ENCODE data around the gene IQCK. TPM values are rescaled to one million over a fixed set of nuclear protein-coding genes. Genes with fewer than 3 reads are reported as not detected.

Gene IQCK
- polyA plus RNA-seq, 2 of the 4 experiments (the other 2 are of a cell fraction), result 10.3 to 15.6 TPM

GRCh38 chr16:19766554-19766884 is 48.4 kb downstream of the IQCK start:
- no peak for TF ChIP-seq SMC3 (IDR thresholded peaks at IDR 0.05)
- TF ChIP-seq SREBF2 (IDR thresholded peaks at IDR 0.05), result no peak
- TF ChIP-seq ZC3H11A (IDR thresholded peaks at IDR 0.05), result no peak
- TF ChIP-seq TFCP2L1 (CRISPR knock-in tag; IDR thresholded peaks at IDR 0.05), result no peak
- no peak for TF ChIP-seq CHD2 (IDR thresholded peaks at IDR 0.05; ENCODE audit: low read length, partially characterized antibody)
- TF ChIP-seq FOSB (CRISPR knock-in tag; IDR thresholded peaks at IDR 0.05), result no peak
- TF ChIP-seq HOXB13 (CRISPR knock-in tag; IDR thresholded peaks at IDR 0.05; ENCODE audit: low read depth), result no peak
- POLR2A ChIA-PET, result no interaction called here

GRCh38 chr16:19766988-19767387 is 48.9 kb downstream of the IQCK start:
- WGBS (ENCODE audit: missing lambda C conversion rate), result 94% methylated on average over 9 of the region's 9 CpGs
- Histone ChIP-seq H3K4me1 (no peaks in the 10 kb centered on the region), H3K4me2 (no peak overlapping the region), H3K27ac (no peak overlapping the region), H3K4me3 (no peak overlapping the region), H3K9me3 (no peaks in the 10 kb centered on the region)
- ATAC-seq (no peak), DNase-seq (ENCODE audit: low read depth in 1 of 2, low spot score in 1 of 2) (no peak), FAIRE-seq (no peak)
- CTCF ChIA-PET, result interaction anchor here (1.5 kb wide), 1 partner anchor 140 kb away, joined by 4 read pairs; no protein-coding TSS in a partner anchor
- POLR2A ChIA-PET, result no interaction called here
- TF ChIP-seq KDM5A (IDR thresholded peaks at IDR 0.05) (no peak), EP300 (IDR thresholded peaks at IDR 0.05) (no peak), RAD21 (conservative IDR thresholded peaks at IDR 0.05 in 1 of 2, IDR thresholded peaks at IDR 0.05 in 1 of 2) (no peak), HOXB13 (CRISPR knock-in tag; IDR thresholded peaks at IDR 0.05; ENCODE audit: low read depth) (no peak), PBX3 (IDR thresholded peaks at IDR 0.05) (no peak), TFCP2L1 (CRISPR knock-in tag; IDR thresholded peaks at IDR 0.05) (no peak), FOSL2 (IDR thresholded peaks at IDR 0.05) (no peak), FOSL2 (CRISPR knock-in tag; IDR thresholded peaks at IDR 0.05) (no peak), CBX2 (IDR thresholded peaks at IDR 0.05; ENCODE audit: borderline replicate concordance, low read depth) (no peak), POLR2AphosphoS2 (conservative IDR thresholded peaks at IDR 0.05; ENCODE audit: low read length) (no peak), FOXS1 (CRISPR knock-in tag; IDR thresholded peaks at IDR 0.05) (no peak), USF2 (IDR thresholded peaks at IDR 0.05) (no peak), CEBPB (IDR thresholded peaks at IDR 0.05) (no peak), MAFK (IDR thresholded peaks at IDR 0.05; ENCODE audit: partially characterized antibody) (no peak), GATA3 (IDR thresholded peaks at IDR 0.05; ENCODE audit: borderline replicate concordance) (no peak), MAX (IDR thresholded peaks at IDR 0.05) (no peak)

More at GRCh38 chr16:19766554-19766884, 48.4 kb downstream of the IQCK start:
- no peak for ATAC-seq
- CTCF ChIA-PET, result interaction anchor here (1.5 kb wide), 1 partner anchor 141 kb away, joined by 4 read pairs; no protein-coding TSS in a partner anchor
- Histone ChIP-seq H3K27ac (no peak overlapping the region), H3K4me2 (no peak overlapping the region), H3K4me3 (no peak overlapping the region), H3K9me3 (no peaks in the 10 kb centered on the region), H3K4me1 (no peaks in the 10 kb centered on the region)
- 100% methylated on average over 3 of the region's 3 CpGs for WGBS (ENCODE audit: missing lambda C conversion rate)
- no peak for DNase-seq (ENCODE audit: low read depth in 1 of 2, low spot score in 1 of 2)
- no peak for FAIRE-seq

GRCh38 chr16:19767497-19767896 is 49.4 kb downstream of the IQCK start:
- FAIRE-seq, result no peak
- ATAC-seq, result no peak

More at GRCh38 chr16:19767497-19767896, 49.4 kb downstream of the IQCK start:
- Histone ChIP-seq H3K4me3 (no peak overlapping the region), H3K27ac (no peak overlapping the region), H3K4me1 (no peaks in the 10 kb centered on the region), H3K4me2 (no peak overlapping the region), H3K9me3 (no peaks in the 10 kb centered on the region)
- TF ChIP-seq PBX3 (IDR thresholded peaks at IDR 0.05) (no peak), SREBF2 (IDR thresholded peaks at IDR 0.05) (no peak), PHF8 (IDR thresholded peaks at IDR 0.05; ENCODE audit: borderline replicate concordance, low read depth) (no peak), ZNF302 (CRISPR knock-in tag; IDR thresholded peaks at IDR 0.05) (no peak), FOSB (CRISPR knock-in tag; IDR thresholded peaks at IDR 0.05) (no peak), BHLHE40 (IDR thresholded peaks at IDR 0.05; ENCODE audit: low read depth, low read length) (no peak), CHD4 (IDR thresholded peaks at IDR 0.05; ENCODE audit: borderline replicate concordance) (no peak), CBX8 (IDR thresholded peaks at IDR 0.05) (no peak), SMC3 (IDR thresholded peaks at IDR 0.05) (no peak), HDAC2 (IDR thresholded peaks at IDR 0.05) (no peak), EP300 (IDR thresholded peaks at IDR 0.05) (no peak)
- WGBS (ENCODE audit: missing lambda C conversion rate), result 96% methylated on average over 13 of the region's 13 CpGs
- no peak for DNase-seq (ENCODE audit: low read depth in 1 of 2, low spot score in 1 of 2)
- ChIA-PET CTCF (interaction anchor here (1.0 to 1.5 kb wide), 2 partner anchors 8 to 140 kb away, joined by 3 to 4 read pairs; no protein-coding TSS in a partner anchor), POLR2A (no interaction called here)

All from A549 (cell line).